ENCODE data around the gene EPC1. TPM values are rescaled to one million over a fixed set of nuclear protein-coding genes. Genes with fewer than 3 reads are reported as not detected.
"Not testable (repeated sequence)": the region's sequence is repeated elsewhere in the genome, so short reads cannot be mapped to it uniquely, and the experiment has no call there.

The EPC1 gene
- total and polyA plus RNA-seq, 3 experiments from 2014 or later = 40.9 to 45.3 (median 41.3) TPM

GRCh38 chr10:32244011-32244410 is 102.9 kb downstream of the EPC1 start:
- Histone ChIP-seq H3K36me3 (ENCODE audit: insufficient read depth, low read length) (no peaks in the 10 kb centered on the region), H3K9me3 (ENCODE audit: low read length) (no peaks in the 10 kb centered on the region), H3K4me3 (ENCODE audit: low read length) (no peak overlapping the region), H3K27me3 (ENCODE audit: insufficient read depth, low read length, poor library complexity, severe bottlenecking) (no peaks in the 10 kb centered on the region), H3K4me1 (ENCODE audit: insufficient read depth, low read length) (no peaks in the 10 kb centered on the region), H3K27ac (ENCODE audit: low read depth, low read length) (no peak overlapping the region)
- no peak for DNase-seq
- CTCF ChIA-PET = interaction anchor here (3.2 kb wide), 1 partner anchor 12 kb away, joined by 11 read pairs; no protein-coding TSS in a partner anchor
- Mint-ChIP-seq H3K4me1 (peaks cover 0 to 4% (median 2%) of the 10 kb centered on the region in 3 donors), H3K9me3 (no peaks in the 10 kb centered on the region), H3K36me3 (peaks cover 0 to 4% (median 0%) of the 10 kb centered on the region in 3 donors), H3K27ac (no peak overlapping the region), H3K4me3 (no peak overlapping the region), H3K27me3 (peaks cover 0 to 12% of the 10 kb centered on the region in 2 donors)
- POLR2A ChIA-PET = no interaction called here

DNA sequence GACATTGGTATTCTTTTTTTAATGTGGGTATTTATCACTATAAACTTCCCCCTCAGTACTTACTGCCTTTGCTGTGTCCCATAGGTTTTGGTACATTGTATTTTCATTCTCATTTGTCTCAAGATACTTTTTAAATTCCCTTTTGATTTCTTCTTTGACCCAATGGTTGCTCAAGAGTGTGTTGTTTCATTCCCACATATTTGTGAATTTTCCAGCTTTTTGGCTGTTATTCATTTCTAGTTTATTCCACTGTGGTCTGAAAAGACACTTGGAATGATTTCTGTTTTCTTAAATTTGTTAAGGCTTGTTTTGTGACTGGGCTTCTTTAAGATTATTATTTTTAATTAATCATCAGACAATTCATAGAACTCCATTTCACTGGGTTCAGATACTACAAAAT is 105.0 kb downstream of the EPC1 start:
- H3K27me3 ChIP-seq (ENCODE audit: insufficient read depth, low read length, poor library complexity, severe bottlenecking) = no peaks in the 10 kb centered on the region
- peaks cover 0 to 4% (median 2%) of the 10 kb centered on the region in 3 donors for H3K4me1 Mint-ChIP-seq
- peaks cover 0 to 12% of the 10 kb centered on the region in 2 donors for H3K27me3 Mint-ChIP-seq
- H3K36me3 Mint-ChIP-seq = peaks cover 0 to 4% (median 0%) of the 10 kb centered on the region in 3 donors
- no peaks in the 10 kb centered on the region for H3K9me3 ChIP-seq (ENCODE audit: low read length)
- ChIA-PET CTCF (no interaction called here), POLR2A (no interaction called here)
- H3K4me3 ChIP-seq (ENCODE audit: low read length) = no peak overlapping the region
- no peaks in the 10 kb centered on the region for H3K4me1 ChIP-seq (ENCODE audit: insufficient read depth, low read length)
- no peak for DNase-seq
- H3K27ac ChIP-seq (ENCODE audit: low read depth, low read length) = no peak overlapping the region
- H3K27ac Mint-ChIP-seq = no peak overlapping the region
- no peaks in the 10 kb centered on the region for H3K36me3 ChIP-seq (ENCODE audit: insufficient read depth, low read length)
- H3K4me3 Mint-ChIP-seq = no peak overlapping the region
- no peaks in the 10 kb centered on the region for H3K9me3 Mint-ChIP-seq

DNA sequence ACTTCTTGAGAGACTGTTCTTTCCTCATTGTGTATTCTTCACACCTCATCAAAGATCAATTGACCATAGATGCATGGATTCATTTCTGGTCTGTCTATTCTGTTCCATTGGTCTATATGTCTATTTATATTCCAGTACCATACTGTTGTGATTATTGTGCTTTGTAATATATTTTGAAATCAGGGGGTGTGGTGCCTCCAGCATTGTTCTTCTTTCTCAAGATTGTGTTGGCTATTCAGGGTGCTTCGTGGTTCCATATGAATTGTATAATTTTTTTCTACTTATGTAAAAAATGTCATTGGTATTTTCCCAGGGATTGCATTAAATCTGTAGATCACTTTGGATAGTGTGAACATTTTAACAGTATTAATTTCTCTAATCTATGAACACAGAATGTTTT is 106.5 kb downstream of the EPC1 start:
- no peaks in the 10 kb centered on the region for H3K4me1 ChIP-seq (ENCODE audit: insufficient read depth, low read length)
- Mint-ChIP-seq H3K27me3 (peaks cover 0 to 6% of the 10 kb centered on the region in 2 donors), H3K27ac (no peak overlapping the region), H3K36me3 (no peaks in the 10 kb centered on the region), H3K9me3 (no peaks in the 10 kb centered on the region), H3K4me3 (no peak overlapping the region), H3K4me1 (peaks cover 0 to 4% (median 2%) of the 10 kb centered on the region in 3 donors)
- no peak for DNase-seq
- no peak overlapping the region for H3K4me3 ChIP-seq (ENCODE audit: low read length)
- POLR2A ChIA-PET = no interaction called here
- H3K36me3 ChIP-seq (ENCODE audit: insufficient read depth, low read length) = no peaks in the 10 kb centered on the region
- CTCF ChIA-PET = no interaction called here
- no peak overlapping the region for H3K27ac ChIP-seq (ENCODE audit: low read depth, low read length)
- no peaks in the 10 kb centered on the region for H3K9me3 ChIP-seq (ENCODE audit: low read length)
- no peaks in the 10 kb centered on the region for H3K27me3 ChIP-seq (ENCODE audit: insufficient read depth, low read length, poor library complexity, severe bottlenecking)

DNA sequence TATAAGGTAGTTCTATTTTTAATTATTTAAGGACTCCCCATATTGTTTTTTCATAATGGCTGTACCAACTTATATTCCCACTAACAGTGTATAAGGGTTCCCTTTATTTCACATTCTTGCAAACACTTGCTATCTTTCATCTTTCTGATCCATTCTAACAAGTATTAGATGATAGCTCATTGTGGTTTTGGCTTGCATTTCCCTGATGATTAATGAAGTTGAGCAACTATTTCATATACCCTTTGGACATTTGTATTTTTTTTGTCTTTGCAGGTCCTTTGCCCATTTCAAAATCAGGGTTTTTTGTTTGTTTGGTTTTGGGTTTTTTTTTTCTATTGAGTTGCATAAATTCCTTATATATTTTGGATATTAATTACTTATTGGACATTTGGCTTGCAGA is 107.2 kb downstream of the EPC1 start:
- H3K36me3 Mint-ChIP-seq = no peaks in the 10 kb centered on the region
- no peak overlapping the region for H3K4me3 Mint-ChIP-seq
- Histone ChIP-seq H3K9me3 (ENCODE audit: low read length) (no peaks in the 10 kb centered on the region), H3K36me3 (ENCODE audit: insufficient read depth, low read length) (no peaks in the 10 kb centered on the region), H3K4me1 (ENCODE audit: insufficient read depth, low read length) (no peaks in the 10 kb centered on the region), H3K27ac (ENCODE audit: low read depth, low read length) (no peak overlapping the region), H3K27me3 (ENCODE audit: insufficient read depth, low read length, poor library complexity, severe bottlenecking) (no peaks in the 10 kb centered on the region), H3K4me3 (ENCODE audit: low read length) (no peak overlapping the region)
- no peaks in the 10 kb centered on the region for H3K9me3 Mint-ChIP-seq
- no peaks in the 10 kb centered on the region for H3K4me1 Mint-ChIP-seq
- CTCF ChIA-PET = interaction anchor here (0.7 kb wide), 1 partner anchor 11 kb away, joined by 3 read pairs; no protein-coding TSS in a partner anchor
- peaks cover 0 to 6% of the 10 kb centered on the region in 2 donors for H3K27me3 Mint-ChIP-seq
- POLR2A ChIA-PET = no interaction called here
- H3K27ac Mint-ChIP-seq = no peak overlapping the region
- DNase-seq = no peak

GRCh38 chr10:32237644-32238345 is 109.2 kb downstream of the EPC1 start:
- Histone ChIP-seq H3K4me3 (ENCODE audit: low read length) (no peak overlapping the region), H3K27me3 (ENCODE audit: insufficient read depth, low read length, poor library complexity, severe bottlenecking) (no peaks in the 10 kb centered on the region), H3K36me3 (ENCODE audit: insufficient read depth, low read length) (no peaks in the 10 kb centered on the region), H3K27ac (ENCODE audit: low read depth, low read length) (no peak overlapping the region), H3K9me3 (ENCODE audit: low read length) (no peaks in the 10 kb centered on the region), H3K4me1 (ENCODE audit: insufficient read depth, low read length) (no peaks in the 10 kb centered on the region)
- POLR2A ChIA-PET = no interaction called here
- H3K27me3 Mint-ChIP-seq = no peaks in the 10 kb centered on the region
- no peak for DNase-seq
- H3K9me3 Mint-ChIP-seq = no peaks in the 10 kb centered on the region
- H3K36me3 Mint-ChIP-seq = no peaks in the 10 kb centered on the region
- H3K4me3 Mint-ChIP-seq = no peak overlapping the region
- no peaks in the 10 kb centered on the region for H3K4me1 Mint-ChIP-seq
- CTCF ChIA-PET = interaction anchor here (0.9 to 1.2 kb wide), 2 partner anchors 108 to 194 kb away, joined by 3 read pairs; no protein-coding TSS in a partner anchor
- H3K27ac Mint-ChIP-seq = no peak overlapping the region

GRCh38 chr10:32234471-32234870 is 112.5 kb downstream of the EPC1 start:
- H3K27ac ChIP-seq (ENCODE audit: low read depth, low read length) = no peak overlapping the region
- Mint-ChIP-seq H3K4me3 (no peak overlapping the region), H3K36me3 (no peaks in the 10 kb centered on the region), H3K9me3 (no peaks in the 10 kb centered on the region), H3K27me3 (peaks cover 5 to 6% of the 10 kb centered on the region in 2 donors), H3K4me1 (no peaks in the 10 kb centered on the region), H3K27ac (no peak overlapping the region)
- no peaks in the 10 kb centered on the region for H3K27me3 ChIP-seq (ENCODE audit: insufficient read depth, low read length, poor library complexity, severe bottlenecking)
- H3K36me3 ChIP-seq (ENCODE audit: insufficient read depth, low read length) = no peaks in the 10 kb centered on the region
- H3K9me3 ChIP-seq (ENCODE audit: low read length) = no peaks in the 10 kb centered on the region
- ChIA-PET POLR2A (no interaction called here), CTCF (no interaction called here)
- DNase-seq = no peak
- no peaks in the 10 kb centered on the region for H3K4me1 ChIP-seq (ENCODE audit: insufficient read depth, low read length)
- no peak overlapping the region for H3K4me3 ChIP-seq (ENCODE audit: low read length)

GRCh38 chr10:32233375-32233774 is 113.6 kb downstream of the EPC1 start:
- H3K9me3 Mint-ChIP-seq; H3K27me3 ChIP-seq (ENCODE audit: insufficient read depth, low read length, poor library complexity, severe bottlenecking); DNase-seq; H3K36me3 Mint-ChIP-seq; H3K4me1 ChIP-seq (ENCODE audit: insufficient read depth, low read length); H3K4me3 ChIP-seq (ENCODE audit: low read length); H3K27ac ChIP-seq (ENCODE audit: low read depth, low read length); CTCF ChIA-PET; H3K27me3 Mint-ChIP-seq; H3K4me3 Mint-ChIP-seq; H3K36me3 ChIP-seq (ENCODE audit: insufficient read depth, low read length); H3K27ac Mint-ChIP-seq; H3K4me1 Mint-ChIP-seq; H3K9me3 ChIP-seq (ENCODE audit: low read length); POLR2A ChIA-PET: not testable (repeated sequence)

DNA sequence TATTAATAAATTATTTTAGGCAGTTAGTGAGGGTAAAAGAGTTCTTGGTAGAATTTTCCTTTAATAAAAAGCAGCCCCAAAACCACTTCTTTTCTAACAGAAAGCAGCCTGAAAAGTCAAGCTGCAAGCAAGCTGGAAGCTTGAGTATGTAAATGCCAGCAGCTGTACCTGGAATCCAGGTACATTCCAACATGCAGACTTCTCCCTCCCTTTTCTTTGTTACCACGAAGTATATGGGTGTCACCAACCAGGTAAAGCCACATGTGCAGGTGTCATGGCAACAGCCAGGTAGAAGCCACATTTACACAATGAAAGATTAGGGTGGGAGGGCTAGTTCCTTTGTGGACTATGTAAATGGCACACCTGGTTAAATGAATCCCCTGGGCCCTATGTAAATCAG is 114.6 kb downstream of the EPC1 start:
- H3K27ac ChIP-seq (ENCODE audit: low read depth, low read length) = no peak overlapping the region
- Mint-ChIP-seq H3K4me1 (no peaks in the 10 kb centered on the region), H3K4me3 (no peak overlapping the region)

More for the DNA sequence above, 114.6 kb downstream of the EPC1 start:
- H3K27me3 Mint-ChIP-seq = peaks cover 5 to 7% of the 10 kb centered on the region in 2 donors
- Histone ChIP-seq H3K9me3 (ENCODE audit: low read length) (no peaks in the 10 kb centered on the region), H3K36me3 (ENCODE audit: insufficient read depth, low read length) (no peaks in the 10 kb centered on the region), H3K4me1 (ENCODE audit: insufficient read depth, low read length) (no peaks in the 10 kb centered on the region), H3K4me3 (ENCODE audit: low read length) (no peak overlapping the region), H3K27me3 (ENCODE audit: insufficient read depth, low read length, poor library complexity, severe bottlenecking) (no peaks in the 10 kb centered on the region)
- no peak overlapping the region for H3K27ac Mint-ChIP-seq
- POLR2A ChIA-PET = no interaction called here
- H3K36me3 Mint-ChIP-seq = no peaks in the 10 kb centered on the region
- DNase-seq = no peak
- H3K9me3 Mint-ChIP-seq = no peaks in the 10 kb centered on the region
- CTCF ChIA-PET = no interaction called here
